Uterus (tissue), 2 donors: ENCODE results near the gene PPM1K.

Experiments
- POLR2A ChIP-seq, 2 donors: fragments of 450-650 bp; IDR thresholded peaks; one replicate each; pipeline ENCODE4 v1.6.1; 2016; ENCODE audit warnings: antibody characterized with exemption in 2 of 2, mild to moderate bottlenecking in 1 of 2, moderate library complexity in 1 of 2
- TF ChIP-seq, protein P1 (sequence below), 4 experiments: fragments of 200-600 bp in 2 of 4; fragments of 450-650 bp in 2 of 4; sonication (generic) in 2 of 4; IDR thresholded peaks; one replicate each; pipeline ENCODE4 v1.5.1; 2016 to 2019; ENCODE audit warnings: antibody characterized with exemption in 4 of 4, mild to moderate bottlenecking in 2 of 4, moderate library complexity in 1 of 4

DNA sequence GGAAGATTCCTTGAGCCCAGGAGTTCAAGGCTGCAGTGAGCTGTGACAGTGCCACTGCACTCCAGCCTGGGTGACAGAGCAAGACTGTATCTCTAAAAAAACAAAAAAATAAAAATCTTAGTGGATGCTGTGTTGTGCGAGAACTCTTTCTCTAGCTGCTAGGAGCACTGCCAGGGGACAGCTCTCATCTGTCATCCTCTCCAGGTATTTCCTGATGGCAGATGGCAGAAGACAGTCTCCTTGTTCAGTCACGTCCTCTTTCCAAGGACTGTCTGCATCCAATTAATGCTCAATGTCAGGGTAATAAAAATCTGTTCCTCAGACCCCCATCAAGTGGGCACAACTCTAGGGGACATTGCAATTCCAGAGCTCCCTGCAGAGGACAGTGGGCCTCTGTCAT is 29.2 kb downstream of the PPM1K start:
- TF ChIP-seq POLR2A (IDR thresholded peaks at IDR 0.05) = no peak
- TF ChIP-seq, protein P1, sequence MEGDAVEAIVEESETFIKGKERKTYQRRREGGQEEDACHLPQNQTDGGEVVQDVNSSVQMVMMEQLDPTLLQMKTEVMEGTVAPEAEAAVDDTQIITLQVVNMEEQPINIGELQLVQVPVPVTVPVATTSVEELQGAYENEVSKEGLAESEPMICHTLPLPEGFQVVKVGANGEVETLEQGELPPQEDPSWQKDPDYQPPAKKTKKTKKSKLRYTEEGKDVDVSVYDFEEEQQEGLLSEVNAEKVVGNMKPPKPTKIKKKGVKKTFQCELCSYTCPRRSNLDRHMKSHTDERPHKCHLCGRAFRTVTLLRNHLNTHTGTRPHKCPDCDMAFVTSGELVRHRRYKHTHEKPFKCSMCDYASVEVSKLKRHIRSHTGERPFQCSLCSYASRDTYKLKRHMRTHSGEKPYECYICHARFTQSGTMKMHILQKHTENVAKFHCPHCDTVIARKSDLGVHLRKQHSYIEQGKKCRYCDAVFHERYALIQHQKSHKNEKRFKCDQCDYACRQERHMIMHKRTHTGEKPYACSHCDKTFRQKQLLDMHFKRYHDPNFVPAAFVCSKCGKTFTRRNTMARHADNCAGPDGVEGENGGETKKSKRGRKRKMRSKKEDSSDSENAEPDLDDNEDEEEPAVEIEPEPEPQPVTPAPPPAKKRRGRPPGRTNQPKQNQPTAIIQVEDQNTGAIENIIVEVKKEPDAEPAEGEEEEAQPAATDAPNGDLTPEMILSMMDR (IDR thresholded peaks at IDR 0.05) = no peak
